HCT116 (cell line): ENCODE measurements around the gene SCD5.

Experiments
- CEBPB ChIP-seq: IDR thresholded peaks from 2 replicates; pipeline ENCODE4 v1.6.1; 2012; ENCODE audit warnings: low read depth
- CTCF ChIP-seq, 3 experiments: fragments of 200-600 bp in 1 of 3; sonication (generic) in 1 of 3; IDR thresholded peaks in 2 of 3; conservative IDR thresholded peaks in 1 of 3; 2 replicates each; pipeline ENCODE4 v1.5.1; 2012 to 2017; ENCODE audit warnings: low read depth in 2 of 3, low read length in 2 of 3, antibody characterized with exemption in 1 of 3, borderline replicate concordance in 1 of 3, control low read depth in 1 of 3, mild to moderate bottlenecking in 1 of 3, mixed read lengths in 1 of 3, mixed run types in 1 of 3, moderate library complexity in 1 of 3; ENCODE audit not compliant: insufficient read depth in 1 of 3
- FOSL1 ChIP-seq: IDR thresholded peaks from 2 replicates; pipeline ENCODE4 v1.6.1; 2012; ENCODE audit warnings: low read depth
- JUND ChIP-seq: IDR thresholded peaks from 2 replicates; pipeline ENCODE4 v1.6.1; 2012
- POLR2A ChIP-seq: IDR thresholded peaks from 2 replicates; pipeline ENCODE4 v1.7.0; 2011; ENCODE audit warnings: borderline replicate concordance; ENCODE audit not compliant: insufficient read depth, insufficient read length; ENCODE audit errors: extremely low read depth
- POLR2AphosphoS5 ChIP-seq: IDR thresholded peaks from 2 replicates; pipeline ENCODE4 v1.6.1; 2011; ENCODE audit warnings: mild to moderate bottlenecking, low read depth, low read length, moderate library complexity
- RAD21 ChIP-seq: IDR thresholded peaks from 2 replicates; pipeline ENCODE4 v1.6.1; 2012; ENCODE audit warnings: low read depth, mild to moderate bottlenecking
- SIN3A ChIP-seq: IDR thresholded peaks from 2 replicates; pipeline ENCODE4 v1.6.1; 2012; ENCODE audit warnings: low read depth
- SRF ChIP-seq: IDR thresholded peaks from 2 replicates; pipeline ENCODE4 v1.6.1; 2012; ENCODE audit warnings: low read depth
- ZNF274 ChIP-seq: fragments of 200-500 bp; sonication (Bioruptor generic); IDR thresholded peaks from 2 replicates; pipeline ENCODE4 v1.6.1; 2014; ENCODE audit warnings: mild to moderate bottlenecking, low read depth, low read length, inconsistent platforms
- TF ChIP-seq, protein P1 (sequence below): IDR thresholded peaks from 2 replicates; pipeline ENCODE4 v1.6.1; 2012; ENCODE audit warnings: low read depth

GRCh38 chr4:82645936-82646565 lies 152.5 kb downstream of the SCD5 start:
- no peak for TF ChIP-seq CTCF (IDR thresholded peaks at IDR 0.05 in 2 of 3, conservative IDR thresholded peaks at IDR 0.05 in 1 of 3; ENCODE audit: borderline replicate concordance in 1 of 3, insufficient read depth in 1 of 3, low read depth in 2 of 3, low read length in 2 of 3)
- no peak for TF ChIP-seq CEBPB
- no peak for TF ChIP-seq POLR2AphosphoS5
- TF ChIP-seq, protein P1, sequence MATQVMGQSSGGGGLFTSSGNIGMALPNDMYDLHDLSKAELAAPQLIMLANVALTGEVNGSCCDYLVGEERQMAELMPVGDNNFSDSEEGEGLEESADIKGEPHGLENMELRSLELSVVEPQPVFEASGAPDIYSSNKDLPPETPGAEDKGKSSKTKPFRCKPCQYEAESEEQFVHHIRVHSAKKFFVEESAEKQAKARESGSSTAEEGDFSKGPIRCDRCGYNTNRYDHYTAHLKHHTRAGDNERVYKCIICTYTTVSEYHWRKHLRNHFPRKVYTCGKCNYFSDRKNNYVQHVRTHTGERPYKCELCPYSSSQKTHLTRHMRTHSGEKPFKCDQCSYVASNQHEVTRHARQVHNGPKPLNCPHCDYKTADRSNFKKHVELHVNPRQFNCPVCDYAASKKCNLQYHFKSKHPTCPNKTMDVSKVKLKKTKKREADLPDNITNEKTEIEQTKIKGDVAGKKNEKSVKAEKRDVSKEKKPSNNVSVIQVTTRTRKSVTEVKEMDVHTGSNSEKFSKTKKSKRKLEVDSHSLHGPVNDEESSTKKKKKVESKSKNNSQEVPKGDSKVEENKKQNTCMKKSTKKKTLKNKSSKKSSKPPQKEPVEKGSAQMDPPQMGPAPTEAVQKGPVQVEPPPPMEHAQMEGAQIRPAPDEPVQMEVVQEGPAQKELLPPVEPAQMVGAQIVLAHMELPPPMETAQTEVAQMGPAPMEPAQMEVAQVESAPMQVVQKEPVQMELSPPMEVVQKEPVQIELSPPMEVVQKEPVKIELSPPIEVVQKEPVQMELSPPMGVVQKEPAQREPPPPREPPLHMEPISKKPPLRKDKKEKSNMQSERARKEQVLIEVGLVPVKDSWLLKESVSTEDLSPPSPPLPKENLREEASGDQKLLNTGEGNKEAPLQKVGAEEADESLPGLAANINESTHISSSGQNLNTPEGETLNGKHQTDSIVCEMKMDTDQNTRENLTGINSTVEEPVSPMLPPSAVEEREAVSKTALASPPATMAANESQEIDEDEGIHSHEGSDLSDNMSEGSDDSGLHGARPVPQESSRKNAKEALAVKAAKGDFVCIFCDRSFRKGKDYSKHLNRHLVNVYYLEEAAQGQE: no peak
- TF ChIP-seq SRF: no peak
- TF ChIP-seq FOSL1: no peak
- no peak for TF ChIP-seq POLR2A
- no peak for TF ChIP-seq RAD21
- TF ChIP-seq SIN3A: no peak
- no peak for TF ChIP-seq ZNF274
- TF ChIP-seq JUND: no peak
